ENCODE data around the gene PRDX2.
A peak's percentile ranks its signal among the peaks of the same experiment; 100 is the strongest.

Gene PRDX2

GRCh38 chr19:12834976-12835757, 33.6 kb upstream of the PRDX2 start:
- no peak overlapping the region for H3K4me3 ChIP-seq (ENCODE audit: control insufficient read depth, low read depth, low read length)
- no peak for TF ChIP-seq CTCF (IDR thresholded peaks at IDR 0.05; ENCODE audit: control insufficient read depth, insufficient read depth, low read depth, low read length, missing control alignments)
- no peak for DNase-seq (ENCODE audit: low read depth)

GRCh38 chr19:12834566-12834943, 33.0 kb upstream of the PRDX2 start, which contains the start of gene RTBDN:
RTBDN (minus strand) TSS chr19:12834579; CDS start chr19:12829979, 4,600 bp downstream.
- DNase-seq (ENCODE audit: low read depth): no peak
- H3K4me3 ChIP-seq (ENCODE audit: control insufficient read depth, low read depth, low read length): peak within 1 kb of the TSS; percentile 34
- no peak for TF ChIP-seq CTCF (IDR thresholded peaks at IDR 0.05; ENCODE audit: control insufficient read depth, insufficient read depth, low read depth, low read length, missing control alignments)

GRCh38 chr19:12833738-12834565, 32.4 kb upstream of the PRDX2 start:
- H3K4me3 ChIP-seq (ENCODE audit: control insufficient read depth, low read depth, low read length): peak overlapping the region; percentile 34
- DNase-seq (ENCODE audit: low read depth): no peak
- no peak for TF ChIP-seq CTCF (IDR thresholded peaks at IDR 0.05; ENCODE audit: control insufficient read depth, insufficient read depth, low read depth, low read length, missing control alignments)

- DNase-seq (ENCODE audit: low read depth): no peak
- no peak overlapping the region for H3K4me3 ChIP-seq (ENCODE audit: control insufficient read depth, low read depth, low read length)
- no peak for TF ChIP-seq CTCF (IDR thresholded peaks at IDR 0.05; ENCODE audit: control insufficient read depth, insufficient read depth, low read depth, low read length, missing control alignments)
These were observed 31.8 kb upstream of the PRDX2 start for GRCh38 chr19:12833418-12833737.

GRCh38 chr19:12828494-12828893, 26.9 kb upstream of the PRDX2 start:
- DNase-seq (ENCODE audit: low read depth): no peak
- TF ChIP-seq CTCF (IDR thresholded peaks at IDR 0.05; ENCODE audit: control insufficient read depth, insufficient read depth, low read depth, low read length, missing control alignments): no peak
- no peak overlapping the region for H3K4me3 ChIP-seq (ENCODE audit: control insufficient read depth, low read depth, low read length)

GRCh38 chr19:12825254-12826131, 23.9 kb upstream of the PRDX2 start:
- H3K4me3 ChIP-seq (ENCODE audit: control insufficient read depth, low read depth, low read length): no peak overlapping the region
- DNase-seq (ENCODE audit: low read depth): no peak
- TF ChIP-seq CTCF (IDR thresholded peaks at IDR 0.05; ENCODE audit: control insufficient read depth, insufficient read depth, low read depth, low read length, missing control alignments): peak; percentile 31

Data from AG09309 (cell line).